NCI-H526 (cell line): ENCODE results near the gene TTC28.

Experiments
- DNase-seq, 2 experiments: peaks; one replicate each; lab custom pipeline; 2025; lab: John Stamatoyannopoulos, UW

TTC28 gene

DNA sequence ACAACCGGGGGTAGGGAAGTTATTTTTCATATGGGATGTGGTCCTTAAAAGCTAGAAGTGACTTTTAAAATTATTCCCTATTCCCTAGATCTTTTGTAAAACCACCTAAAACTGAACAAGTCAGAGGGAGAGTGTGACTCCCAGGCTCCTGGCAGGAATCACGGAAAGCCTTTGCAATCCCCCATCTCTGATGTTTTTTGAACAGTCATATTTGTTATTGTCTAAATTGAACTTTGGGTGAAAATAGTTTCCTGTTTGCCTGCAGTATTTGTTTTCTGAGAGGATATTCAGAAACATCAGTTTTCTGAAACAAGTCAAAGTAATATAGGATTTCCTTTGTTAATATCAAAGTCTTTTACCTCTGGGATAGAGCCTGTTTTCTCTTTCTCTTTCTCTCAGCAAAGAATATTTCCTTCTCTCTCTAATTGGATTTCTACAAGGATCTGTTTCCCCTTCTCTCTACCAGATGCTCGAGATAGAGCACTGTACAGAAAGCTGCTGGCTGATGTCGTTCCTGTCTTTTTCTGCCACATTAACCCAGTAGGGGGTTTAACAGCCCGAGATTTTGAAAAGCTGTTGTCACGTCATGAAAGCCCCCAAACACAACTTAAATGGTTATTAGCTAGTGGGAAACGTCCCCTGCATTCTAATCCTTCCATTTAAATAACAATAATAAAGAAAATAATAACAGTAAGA is 628.4 kb downstream of the TTC28 start:
- DNase-seq: no peak

- no peak for DNase-seq
These were observed 631.1 kb downstream of the TTC28 start for GRCh38 chr22:28048529-28048928.

DNA sequence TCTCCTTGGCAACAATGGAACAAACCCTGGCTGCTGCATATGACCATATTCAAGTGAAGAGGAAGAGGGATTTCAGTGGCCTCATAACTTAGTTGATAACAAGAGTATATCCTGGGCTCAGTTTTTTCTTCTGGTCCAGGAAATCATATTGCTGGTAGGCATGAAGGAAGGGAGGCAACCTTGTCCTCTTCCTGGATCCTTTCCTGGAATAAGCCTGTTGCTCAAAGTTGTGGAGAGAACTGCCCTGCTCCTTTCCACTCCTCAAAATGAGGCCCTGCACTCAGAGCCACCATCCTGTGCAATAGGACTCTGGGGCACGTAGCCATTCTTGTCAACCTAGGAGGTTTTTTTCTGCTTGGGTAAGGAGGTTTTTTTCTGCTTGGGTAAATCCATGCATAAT is 631.9 kb downstream of the TTC28 start:
- DNase-seq: no peak

- no peak for DNase-seq
These were observed 633.5 kb downstream of the TTC28 start for GRCh38 chr22:28046100-28046499.

GRCh38 chr22:28044546-28045173 is 635.0 kb downstream of the TTC28 start:
- peak; percentile 1 to 41 for DNase-seq

DNA sequence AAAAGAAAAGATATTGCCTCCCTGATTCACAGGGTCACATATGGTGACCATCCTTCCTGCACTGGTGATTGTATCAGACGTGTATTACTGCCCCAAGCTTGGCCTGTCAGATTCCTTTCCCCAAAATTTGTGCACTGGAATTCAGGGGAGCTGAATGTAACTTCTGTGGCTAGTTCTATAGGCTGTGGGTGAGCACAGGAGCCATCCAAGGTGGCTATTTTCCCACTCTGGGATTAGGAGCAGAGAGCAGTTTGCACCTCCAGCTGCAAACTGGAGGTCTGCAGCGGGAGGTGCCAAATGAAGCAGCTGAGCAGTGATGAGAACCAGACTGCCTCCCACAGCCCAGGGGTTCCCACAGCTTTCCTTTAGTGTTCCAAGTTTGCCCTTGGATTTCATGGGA is 636.4 kb downstream of the TTC28 start:
- no peak for DNase-seq

DNA sequence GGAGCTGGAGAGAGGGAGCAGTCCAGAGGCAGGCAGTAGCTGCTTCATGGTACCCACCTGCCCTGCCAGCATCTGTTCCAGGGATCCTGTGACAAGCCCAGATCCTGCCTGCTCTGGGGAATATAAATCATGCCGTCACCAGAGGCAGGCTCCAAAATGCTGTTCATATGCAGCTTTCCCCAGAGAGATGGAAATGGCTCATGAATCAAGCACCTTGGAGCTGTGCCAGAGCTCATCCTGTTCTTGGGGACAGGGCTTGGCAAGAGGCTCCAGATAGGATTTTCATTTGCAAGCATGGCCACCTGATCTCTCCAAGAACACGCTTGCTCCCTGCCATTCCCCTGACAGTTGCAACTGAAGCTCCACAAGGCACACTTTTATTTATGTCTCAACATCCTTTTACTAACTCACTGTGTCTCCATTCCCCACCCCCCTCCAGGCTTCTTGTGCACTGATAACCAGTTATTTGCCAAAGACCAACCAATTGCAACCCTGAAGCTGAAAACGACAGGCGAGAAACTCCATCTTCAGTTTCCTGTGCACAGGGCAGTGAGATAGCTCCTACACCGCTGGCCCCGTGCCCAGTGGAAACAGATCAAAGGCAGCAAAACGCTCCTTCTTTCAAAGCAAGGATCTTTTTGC is 644.8 kb downstream of the TTC28 start:
- peak; percentile 80 for DNase-seq

GRCh38 chr22:28034145-28034759 is 645.4 kb downstream of the TTC28 start:
- DNase-seq: no peak

DNA sequence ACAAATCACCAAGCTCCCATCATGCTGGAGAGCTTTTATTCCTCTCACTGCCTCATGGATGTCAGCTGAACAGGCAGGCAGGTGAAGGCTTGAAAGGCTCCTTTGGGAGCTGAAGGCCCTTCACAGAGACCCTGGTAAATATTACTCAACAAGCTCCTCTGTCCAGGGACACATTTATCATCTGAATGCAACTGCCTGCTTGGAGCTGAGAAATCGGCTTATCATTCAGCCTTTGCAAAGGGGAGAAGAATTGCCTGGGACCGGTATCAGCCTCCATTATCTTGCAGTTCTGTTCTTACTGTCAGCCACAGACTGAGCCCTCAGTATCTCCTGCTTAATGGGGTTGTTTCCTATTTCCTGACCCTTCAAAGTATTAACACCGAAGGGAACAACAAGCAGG is 646.8 kb downstream of the TTC28 start:
- DNase-seq: no peak

DNA sequence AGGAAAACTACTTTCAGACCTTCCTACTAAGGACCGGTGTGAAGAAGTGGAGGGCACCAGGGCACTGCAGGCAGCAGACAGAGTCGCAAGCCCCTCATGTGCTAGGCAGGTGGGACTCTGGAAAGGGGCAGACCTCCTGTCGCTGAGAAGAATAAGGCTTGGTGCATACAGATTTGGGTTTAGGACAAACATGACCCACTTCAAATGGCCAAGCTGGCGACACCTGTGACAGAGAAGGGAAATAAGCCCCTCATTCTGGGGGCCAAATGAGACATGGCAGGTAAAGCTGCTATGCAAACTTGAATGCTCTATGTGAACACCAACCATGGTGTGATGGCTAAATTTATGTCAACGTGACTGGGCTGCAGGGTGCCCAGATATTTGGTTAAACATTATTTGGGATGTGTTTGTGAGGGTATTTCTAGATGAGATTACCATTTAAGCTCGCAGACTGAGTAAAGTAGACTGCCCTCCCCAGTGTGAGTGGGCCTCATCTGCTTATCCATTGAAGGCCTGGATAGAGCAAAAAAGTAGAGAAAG is 648.2 kb downstream of the TTC28 start:
- DNase-seq: no peak

DNA sequence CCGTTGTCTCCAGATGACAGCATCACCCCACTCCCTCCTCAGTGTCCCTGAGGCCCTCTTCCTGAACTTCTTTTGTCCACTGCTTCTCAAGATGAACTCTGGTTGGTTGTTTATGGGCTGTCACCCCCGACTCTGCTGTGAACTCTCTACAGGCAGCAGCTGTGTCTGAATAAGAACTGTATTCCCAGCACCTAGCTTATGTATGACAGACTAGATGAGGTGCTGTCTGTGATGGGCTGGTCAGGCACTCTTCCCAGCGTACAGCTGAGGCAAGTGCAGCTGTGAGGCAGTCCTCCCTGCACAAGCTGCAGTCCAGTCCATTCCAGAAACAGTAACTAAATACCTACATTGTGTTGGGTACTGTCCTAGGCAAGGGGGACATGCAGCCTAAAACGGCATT is 649.2 kb downstream of the TTC28 start:
- DNase-seq: no peak

DNA sequence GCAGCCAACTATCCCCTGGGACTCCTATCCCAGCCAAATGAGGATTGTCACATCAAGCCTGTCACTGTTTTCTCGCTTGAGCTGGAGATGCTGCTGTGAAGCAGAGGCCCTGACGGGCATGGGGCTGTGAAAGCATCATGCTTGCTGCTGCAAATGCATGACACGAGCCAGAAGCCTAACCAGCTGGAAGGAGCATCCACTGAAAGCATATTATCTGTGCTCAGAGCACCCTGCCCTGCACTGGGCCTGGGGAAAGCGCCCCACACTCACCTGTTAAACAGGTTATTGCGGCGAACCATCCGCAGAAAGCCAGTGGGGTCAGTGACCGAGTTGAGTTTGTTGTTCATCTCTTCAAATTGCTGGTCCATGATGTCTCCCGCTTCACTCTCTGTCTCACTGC is 649.7 kb downstream of the TTC28 start:
- DNase-seq: no peak

GRCh38 chr22:28029201-28029948 is 650.3 kb downstream of the TTC28 start:
- DNase-seq: peak; percentile 8 to 38

- DNase-seq: no peak
These were observed 651.9 kb downstream of the TTC28 start for GRCh38 chr22:28027453-28028448.

- no peak for DNase-seq
These were observed 653.6 kb downstream of the TTC28 start for GRCh38 chr22:28025866-28026575.

- DNase-seq: no peak
These were observed 654.3 kb downstream of the TTC28 start for GRCh38 chr22:28025333-28025732.

DNA sequence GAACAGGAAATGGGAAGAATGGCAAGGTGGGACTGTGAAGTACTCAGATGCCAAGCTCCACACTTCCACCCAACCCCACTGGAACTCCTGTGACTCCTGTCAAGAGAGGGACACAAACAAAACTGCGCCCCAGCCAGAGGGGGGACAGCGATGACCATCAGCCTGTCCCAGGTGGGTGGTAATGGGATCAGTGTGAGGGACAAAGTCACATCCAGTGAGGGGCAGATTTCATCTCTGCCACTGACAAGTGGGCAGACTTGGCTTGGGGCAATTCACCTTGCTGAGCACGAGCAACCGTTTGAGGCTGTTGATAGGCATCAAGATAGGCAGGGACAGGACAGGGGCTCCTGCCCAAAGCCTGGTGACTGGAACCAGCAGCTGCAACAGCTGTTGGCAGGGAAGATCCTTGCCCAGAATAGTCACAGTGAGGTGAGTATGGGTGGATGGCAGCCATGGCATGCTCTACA is 655.2 kb downstream of the TTC28 start:
- no peak for DNase-seq

DNA sequence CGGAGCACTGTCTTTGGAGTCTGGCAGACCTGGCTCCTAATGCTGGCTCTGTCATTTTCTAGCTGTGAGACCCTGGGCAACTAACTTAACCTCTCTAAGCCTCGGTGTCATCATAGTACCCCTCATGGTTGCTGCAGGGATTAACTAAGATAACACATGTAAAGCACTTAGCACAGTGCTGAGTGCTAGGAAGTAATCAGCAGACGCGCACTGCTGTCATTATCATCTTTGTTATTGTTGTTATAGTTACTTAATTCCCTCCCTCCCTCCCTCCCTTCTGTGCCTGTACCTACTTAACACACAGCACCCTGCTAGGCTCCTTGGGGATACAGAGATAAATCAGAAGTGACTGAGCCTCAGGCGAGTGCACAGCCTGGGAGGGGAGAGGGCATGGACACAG is 655.9 kb downstream of the TTC28 start:
- no peak for DNase-seq

DNA sequence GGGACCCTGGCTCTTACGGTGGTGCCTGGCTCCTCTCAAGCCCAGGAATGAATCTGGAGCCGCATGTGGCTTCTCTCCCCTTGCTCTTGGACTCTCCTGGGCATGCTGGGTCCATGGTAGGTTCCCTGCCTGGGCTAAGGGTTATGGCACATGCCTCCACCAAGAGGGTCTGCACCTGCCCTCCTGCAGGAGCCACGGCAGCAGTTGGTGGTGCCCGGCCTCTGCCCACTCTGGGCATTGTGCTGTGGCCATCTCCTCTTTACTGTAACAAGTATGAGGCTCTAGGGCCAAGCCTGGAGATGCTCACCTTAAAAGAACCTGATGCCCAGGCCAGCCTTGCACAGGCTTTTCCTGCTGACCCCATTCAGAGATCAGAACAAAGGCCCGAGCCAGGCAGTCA is 656.6 kb downstream of the TTC28 start:
- DNase-seq: no peak
